HG02981 (cell line): Measurements from ENCODE around the gene GDPGP1.
"Not testable (repeated sequence)": the region's sequence is repeated elsewhere in the genome, so short reads cannot be mapped to it uniquely, and the experiment has no call there.

Source experiments
- ATAC-seq: cut with Tn5 transposase; IDR thresholded peaks from one replicate; pipeline ENCODE4 v1.9.1; 2021; ENCODE audit warnings: mild to moderate bottlenecking, moderate library complexity; ENCODE audit not compliant: unreplicated experiment

GDPGP1 gene

DNA sequence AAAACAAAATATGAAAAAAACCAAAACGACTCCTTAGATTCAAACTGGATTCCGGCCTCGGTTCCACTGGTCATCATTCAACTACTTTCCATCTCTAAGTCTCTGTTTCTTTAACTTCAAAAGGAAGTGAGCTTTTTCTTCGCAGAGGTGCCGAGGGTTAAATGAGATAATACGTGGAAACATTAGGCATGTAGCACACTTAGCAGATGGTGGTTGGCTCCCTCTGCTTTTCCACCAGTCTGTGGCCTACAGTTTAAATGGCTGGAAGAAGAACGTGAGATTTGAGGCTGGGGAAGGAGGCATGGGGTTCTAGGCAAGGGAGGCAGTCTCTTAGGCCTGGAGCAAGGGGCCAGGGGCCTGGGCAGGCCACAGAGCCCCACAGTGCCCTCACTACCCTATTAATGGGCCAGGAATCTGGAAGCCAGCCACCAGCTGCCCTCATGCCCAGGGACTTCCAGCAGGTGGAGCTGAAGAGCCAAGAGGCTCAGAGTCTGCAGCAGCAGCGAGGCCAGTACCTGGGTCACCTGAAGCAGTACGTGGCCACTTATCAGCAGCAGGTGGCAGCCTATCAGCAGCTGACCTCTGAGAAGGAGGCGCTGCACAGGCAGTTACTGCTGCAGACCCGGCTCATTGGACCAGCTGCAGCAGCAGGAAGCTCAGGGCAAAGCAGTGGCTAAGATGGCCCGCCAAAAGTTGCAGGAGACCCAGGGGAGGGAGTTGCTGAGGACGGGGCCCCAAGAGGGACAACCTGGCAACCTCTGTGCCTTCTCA is 59.2 kb downstream of the GDPGP1 start:
- not testable (repeated sequence) for ATAC-seq

DNA sequence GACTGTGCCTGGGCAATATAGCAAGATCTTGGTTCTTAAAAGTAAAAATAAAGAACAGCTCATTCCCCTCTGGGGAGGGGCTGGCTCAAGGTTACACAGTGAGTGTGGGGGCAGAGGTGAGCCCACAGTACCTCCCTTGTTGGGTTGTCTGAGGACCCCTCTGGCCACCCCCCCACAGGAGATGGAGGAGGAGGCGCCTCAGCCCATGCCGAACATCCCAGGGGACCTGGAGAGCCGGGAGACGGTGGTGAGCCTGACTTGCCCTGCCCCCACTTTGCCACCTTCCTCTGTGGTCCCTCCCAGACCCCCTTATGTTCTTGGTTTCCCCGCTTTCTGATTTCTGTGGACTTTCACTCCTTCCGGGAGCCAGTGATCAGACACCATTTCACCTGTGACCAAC is 60.1 kb downstream of the GDPGP1 start:
- no peak for ATAC-seq

DNA sequence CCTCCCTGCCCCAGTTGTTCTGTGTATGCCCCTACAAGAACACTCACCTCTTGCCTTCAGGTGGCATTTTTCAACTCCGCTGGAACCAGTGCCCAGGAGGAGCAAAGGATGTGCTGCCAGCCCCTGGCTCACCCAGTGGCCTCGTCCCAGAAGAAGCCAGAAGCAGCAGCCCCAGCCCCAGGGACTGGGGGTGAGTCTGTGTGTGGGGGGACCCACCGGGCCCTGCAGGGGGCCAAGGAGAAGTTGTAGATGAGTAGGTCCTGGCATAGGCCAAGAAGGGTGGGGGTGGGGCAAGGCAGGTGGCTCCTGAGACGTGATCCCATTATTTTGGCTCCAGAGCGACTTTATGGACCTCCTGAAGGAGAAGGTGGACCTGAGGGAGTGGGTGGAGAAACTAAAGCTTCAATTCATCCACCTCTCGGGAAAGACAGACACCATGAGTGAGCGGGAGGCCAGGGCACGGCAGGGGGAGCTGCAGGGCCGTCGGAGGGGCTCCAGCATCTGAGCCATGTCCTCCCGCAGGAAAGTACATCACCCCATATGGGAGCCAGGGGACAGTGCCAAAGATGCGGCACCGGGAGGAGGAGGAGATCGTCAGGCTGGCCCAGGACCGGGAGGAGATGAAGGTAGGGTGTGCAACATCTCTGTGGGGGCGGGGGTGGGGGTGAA is 60.7 kb downstream of the GDPGP1 start:
- no peak for ATAC-seq

DNA sequence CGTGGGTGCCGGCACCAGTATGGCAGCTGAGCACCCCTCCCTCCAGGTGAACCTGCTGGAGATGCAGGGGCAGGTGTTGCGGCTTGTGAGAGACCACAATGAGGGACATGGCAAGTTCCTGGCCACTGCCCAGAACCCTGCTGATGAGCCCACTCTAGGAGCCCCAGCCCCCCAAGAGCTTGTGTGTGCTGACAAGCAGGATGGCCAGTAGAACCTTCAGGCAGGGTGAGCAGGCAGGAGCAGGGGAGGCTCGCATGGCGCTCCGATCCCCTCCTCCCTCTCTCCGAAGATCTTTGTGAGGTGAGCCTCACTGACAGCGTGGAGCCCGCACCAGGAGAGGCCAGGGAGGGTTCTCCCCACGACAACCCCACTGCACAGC is 61.2 kb downstream of the GDPGP1 start:
- ATAC-seq, result no peak
